Gastrocnemius medialis (tissue), 4 donors: ENCODE measurements around the gene LRRTM1.

Source experiments
- POLR2A ChIP-seq, 2 donors: fragments of 450-650 bp; IDR thresholded peaks; one replicate each; pipeline ENCODE4 v1.6.1; 2017; ENCODE audit warnings: antibody characterized with exemption in 2 of 2, mild to moderate bottlenecking in 2 of 2, moderate library complexity in 2 of 2
- TF ChIP-seq, protein P1 (sequence below), 5 experiments: fragments of 450-650 bp in 3 of 5; fragments of 200-600 bp in 2 of 5; sonication (generic) in 2 of 5; IDR thresholded peaks in 4 of 5; conservative IDR thresholded peaks in 1 of 5; 1 replicate in 4 of 5; 2 replicates in 1 of 5; pipeline ENCODE4 v1.5.1; 2016 to 2019; ENCODE audit warnings: antibody characterized with exemption in 5 of 5, mild to moderate bottlenecking in 3 of 5, moderate library complexity in 3 of 5

DNA sequence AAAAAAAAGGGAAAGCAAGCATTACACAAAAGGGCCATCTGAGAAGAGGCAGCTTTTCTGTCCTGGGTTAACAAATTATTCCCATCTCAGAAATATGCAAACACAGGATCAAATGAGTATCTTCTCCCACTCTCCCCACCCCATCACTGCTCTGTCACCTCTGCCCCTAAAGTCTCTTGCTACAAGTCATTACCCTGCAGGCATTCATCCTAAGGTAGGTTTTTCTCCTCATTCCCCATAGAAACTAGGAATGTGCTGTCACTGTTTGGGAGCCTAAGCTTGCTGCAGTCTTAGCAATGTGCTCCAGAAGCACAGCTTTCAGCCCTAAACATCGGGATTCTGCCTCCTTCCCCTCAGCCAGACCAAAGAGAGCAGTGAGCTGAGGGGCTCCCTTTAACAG lies 3.6 kb downstream of the LRRTM1 start:
- TF ChIP-seq, protein P1, sequence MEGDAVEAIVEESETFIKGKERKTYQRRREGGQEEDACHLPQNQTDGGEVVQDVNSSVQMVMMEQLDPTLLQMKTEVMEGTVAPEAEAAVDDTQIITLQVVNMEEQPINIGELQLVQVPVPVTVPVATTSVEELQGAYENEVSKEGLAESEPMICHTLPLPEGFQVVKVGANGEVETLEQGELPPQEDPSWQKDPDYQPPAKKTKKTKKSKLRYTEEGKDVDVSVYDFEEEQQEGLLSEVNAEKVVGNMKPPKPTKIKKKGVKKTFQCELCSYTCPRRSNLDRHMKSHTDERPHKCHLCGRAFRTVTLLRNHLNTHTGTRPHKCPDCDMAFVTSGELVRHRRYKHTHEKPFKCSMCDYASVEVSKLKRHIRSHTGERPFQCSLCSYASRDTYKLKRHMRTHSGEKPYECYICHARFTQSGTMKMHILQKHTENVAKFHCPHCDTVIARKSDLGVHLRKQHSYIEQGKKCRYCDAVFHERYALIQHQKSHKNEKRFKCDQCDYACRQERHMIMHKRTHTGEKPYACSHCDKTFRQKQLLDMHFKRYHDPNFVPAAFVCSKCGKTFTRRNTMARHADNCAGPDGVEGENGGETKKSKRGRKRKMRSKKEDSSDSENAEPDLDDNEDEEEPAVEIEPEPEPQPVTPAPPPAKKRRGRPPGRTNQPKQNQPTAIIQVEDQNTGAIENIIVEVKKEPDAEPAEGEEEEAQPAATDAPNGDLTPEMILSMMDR (IDR thresholded peaks at IDR 0.05 in 4 of 5, conservative IDR thresholded peaks at IDR 0.05 in 1 of 5), result no peak
- TF ChIP-seq POLR2A (IDR thresholded peaks at IDR 0.05), result no peak
